Choroid plexus epithelial cell (primary cell): ENCODE measurements around the gene GNPTAB.
A peak's percentile ranks its signal among the peaks of the same experiment; 100 is the strongest.

Experiments used
- DNase-seq: peaks from one replicate; pipeline ENCODE4 v3.0.0-alpha.2; 2010; ENCODE audit warnings: low read depth
- H3K4me3 ChIP-seq: 2 replicates; pipeline ENCODE4 v1.5.1; 2011; ENCODE audit warnings: low read depth, mild to moderate bottlenecking, control low read depth, low read length, moderate library complexity
- TF ChIP-seq, protein P1 (sequence below): conservative IDR thresholded peaks from 2 replicates; pipeline ENCODE4 v1.5.1; 2011; ENCODE audit warnings: low read depth, mild to moderate bottlenecking, control low read depth, inconsistent platforms, low read length, moderate library complexity

GNPTAB gene

DNA sequence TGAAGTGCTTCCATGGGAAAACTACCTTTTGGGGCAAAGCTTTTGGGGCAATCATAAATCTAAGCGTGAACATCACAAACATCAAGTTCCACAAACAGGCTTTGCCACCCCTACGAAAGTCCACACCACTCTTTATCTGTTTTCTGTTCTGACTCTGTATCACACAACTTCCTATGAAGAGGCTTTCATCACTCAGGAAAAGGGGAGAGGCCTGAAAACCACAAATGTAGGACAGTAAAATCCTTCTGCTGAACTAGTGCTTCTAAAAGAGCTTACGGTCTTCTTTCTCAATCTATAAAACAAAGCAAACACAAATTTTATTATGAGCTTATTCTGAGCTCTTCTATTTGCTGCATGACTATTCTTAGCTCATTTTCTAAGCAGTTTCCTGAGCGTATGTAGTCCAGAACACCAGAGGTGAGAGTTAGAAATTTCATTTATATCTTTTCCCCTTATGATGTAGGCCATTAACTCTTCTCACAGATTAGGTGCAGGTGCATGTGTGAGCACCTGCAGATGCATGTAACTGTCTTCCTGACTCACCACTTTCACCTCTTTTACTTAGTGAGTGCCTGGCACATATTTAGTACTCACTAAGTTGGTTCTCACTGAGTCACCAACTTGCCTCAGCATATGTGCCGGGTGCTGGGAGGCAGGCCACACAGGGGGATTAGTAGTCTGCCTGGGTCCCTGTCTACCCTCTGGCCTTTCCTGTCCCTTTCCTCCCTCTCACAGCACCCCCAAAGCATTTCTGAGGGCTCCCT lies 58.6 kb downstream of the GNPTAB start:
- DNase-seq: peak; percentile 24
- no peak overlapping the region for H3K4me3 ChIP-seq
- TF ChIP-seq, protein P1, sequence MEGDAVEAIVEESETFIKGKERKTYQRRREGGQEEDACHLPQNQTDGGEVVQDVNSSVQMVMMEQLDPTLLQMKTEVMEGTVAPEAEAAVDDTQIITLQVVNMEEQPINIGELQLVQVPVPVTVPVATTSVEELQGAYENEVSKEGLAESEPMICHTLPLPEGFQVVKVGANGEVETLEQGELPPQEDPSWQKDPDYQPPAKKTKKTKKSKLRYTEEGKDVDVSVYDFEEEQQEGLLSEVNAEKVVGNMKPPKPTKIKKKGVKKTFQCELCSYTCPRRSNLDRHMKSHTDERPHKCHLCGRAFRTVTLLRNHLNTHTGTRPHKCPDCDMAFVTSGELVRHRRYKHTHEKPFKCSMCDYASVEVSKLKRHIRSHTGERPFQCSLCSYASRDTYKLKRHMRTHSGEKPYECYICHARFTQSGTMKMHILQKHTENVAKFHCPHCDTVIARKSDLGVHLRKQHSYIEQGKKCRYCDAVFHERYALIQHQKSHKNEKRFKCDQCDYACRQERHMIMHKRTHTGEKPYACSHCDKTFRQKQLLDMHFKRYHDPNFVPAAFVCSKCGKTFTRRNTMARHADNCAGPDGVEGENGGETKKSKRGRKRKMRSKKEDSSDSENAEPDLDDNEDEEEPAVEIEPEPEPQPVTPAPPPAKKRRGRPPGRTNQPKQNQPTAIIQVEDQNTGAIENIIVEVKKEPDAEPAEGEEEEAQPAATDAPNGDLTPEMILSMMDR: no peak

DNA sequence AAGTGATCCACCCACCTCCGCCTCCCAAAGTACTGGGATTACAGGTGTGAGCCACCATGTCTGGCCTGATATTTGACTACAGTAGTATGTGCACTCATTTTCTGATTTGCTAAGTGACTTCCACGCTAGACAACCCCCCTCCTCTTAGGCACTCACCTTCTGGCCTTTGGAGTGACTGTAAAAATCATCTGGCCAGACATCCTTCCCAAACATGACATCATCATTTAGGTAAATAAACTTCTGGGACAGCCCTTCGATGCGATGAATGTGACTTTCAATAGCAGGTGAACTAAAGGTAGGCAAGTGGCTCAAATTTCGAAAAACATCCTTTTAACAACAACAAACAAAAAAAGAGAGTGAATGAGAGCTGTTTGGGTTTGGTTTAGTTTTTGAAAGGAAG lies 60.9 kb downstream of the GNPTAB start:
- no peak overlapping the region for H3K4me3 ChIP-seq
- no peak for DNase-seq
- TF ChIP-seq, protein P1: no peak

DNA sequence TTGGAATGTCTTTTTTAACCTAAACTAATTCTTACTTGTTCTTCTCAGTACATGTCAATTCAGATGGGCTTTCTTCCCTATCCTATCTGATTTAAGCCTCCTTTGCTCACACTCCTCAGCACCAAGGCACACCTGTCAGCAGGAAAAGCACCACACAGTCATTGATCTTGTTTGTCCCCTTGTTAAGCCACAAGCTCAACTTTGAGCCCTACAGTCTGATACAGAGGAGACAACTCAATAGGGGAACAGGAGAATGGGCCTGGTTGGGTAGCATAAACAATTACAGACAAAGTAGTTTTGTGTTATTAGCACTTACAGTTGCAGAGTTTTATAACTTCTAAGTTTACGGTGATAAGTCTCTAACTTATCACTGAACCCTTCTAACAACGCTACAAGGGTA lies 62.0 kb downstream of the GNPTAB start:
- TF ChIP-seq, protein P1: no peak
- H3K4me3 ChIP-seq: no peak overlapping the region
- DNase-seq: no peak

DNA sequence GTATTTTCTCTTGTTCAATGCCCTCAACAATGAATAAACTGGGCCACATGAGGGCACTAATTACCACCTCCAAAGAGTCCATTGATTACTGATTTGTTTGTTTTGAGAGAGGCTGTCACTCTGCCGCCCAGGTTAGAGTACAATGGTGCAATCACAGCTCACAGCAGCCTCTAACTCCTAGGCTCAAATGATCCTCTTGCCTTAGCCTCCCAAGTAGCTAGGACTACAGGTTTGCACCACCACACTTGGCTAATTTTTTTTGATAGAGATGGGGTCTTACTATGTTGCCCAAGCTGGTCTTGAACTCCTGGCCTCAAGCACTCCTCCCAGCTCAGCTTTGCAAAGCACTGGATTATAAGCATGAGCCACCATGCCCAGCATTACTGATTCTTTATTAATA lies 63.2 kb downstream of the GNPTAB start:
- TF ChIP-seq, protein P1: no peak
- H3K4me3 ChIP-seq: no peak overlapping the region
- DNase-seq: no peak

DNA sequence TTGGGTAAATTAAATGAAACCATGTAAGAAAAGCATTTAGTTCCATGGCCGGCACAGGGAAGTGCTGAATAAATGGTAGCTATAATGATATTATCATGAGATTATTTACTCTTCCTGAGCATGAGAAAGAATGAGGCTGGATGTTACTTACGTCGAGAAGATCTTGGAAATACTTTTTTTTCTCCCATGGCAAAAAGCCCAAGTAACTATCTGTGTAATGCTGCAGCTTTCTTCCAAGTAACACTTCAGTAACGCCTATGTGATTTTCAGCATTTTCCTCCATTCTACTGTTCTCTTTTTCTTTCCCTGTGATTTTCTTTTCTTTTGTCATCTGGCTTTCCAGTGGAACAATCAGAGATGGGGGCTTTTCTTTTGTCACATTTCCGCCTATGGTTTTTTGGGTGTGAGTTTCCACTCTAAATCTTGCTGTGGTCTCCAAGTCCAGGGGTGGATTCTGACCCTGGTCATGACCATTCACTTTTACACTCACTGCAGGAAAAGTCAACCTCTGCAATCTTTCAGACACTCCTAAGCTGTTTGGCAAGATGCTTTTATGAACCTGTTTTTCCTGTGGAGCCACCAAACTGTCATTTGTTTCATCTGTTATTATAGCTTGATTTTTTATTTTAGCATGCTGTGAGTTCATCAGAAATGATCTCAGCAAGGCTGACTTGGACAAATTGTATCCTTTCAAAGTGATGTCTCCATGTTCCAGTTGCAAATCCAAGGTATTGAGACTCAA lies 66.5 kb downstream of the GNPTAB start:
- H3K4me3 ChIP-seq: no peak overlapping the region
- TF ChIP-seq, protein P1: no peak
- DNase-seq: peak; percentile 47

DNA sequence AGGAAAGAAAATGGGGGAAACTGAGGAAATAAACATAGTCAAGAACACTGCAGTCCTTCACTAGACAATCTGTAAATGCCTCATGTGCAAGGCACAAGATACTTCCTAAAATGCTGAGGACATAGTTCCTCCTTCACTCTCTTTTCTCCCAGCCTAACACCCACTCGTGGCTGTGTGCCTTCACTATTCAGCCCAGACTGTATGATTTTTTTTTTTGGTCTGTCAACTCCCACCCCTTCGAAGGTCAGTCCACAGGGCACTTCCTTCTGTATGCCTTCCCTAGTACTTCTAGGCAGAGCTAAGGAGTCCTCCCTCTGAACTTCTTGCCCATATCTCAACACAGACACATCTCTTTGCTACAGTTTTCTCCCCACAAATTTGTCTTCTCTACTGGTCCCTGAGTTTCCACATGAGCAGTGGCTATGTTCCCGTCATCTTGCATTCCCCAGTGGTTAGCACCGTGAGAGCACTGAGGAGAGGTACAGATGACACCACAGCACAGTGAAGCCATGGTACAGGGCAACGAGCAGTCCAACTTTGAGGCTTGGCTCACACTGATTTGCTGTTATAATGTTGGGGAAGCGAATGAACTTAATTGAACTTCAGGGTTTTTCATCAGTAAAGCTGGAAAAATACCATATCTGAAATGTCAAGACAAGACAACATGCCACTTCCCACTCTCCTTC lies 67.4 kb downstream of the GNPTAB start:
- TF ChIP-seq, protein P1: no peak
- no peak overlapping the region for H3K4me3 ChIP-seq
- no peak for DNase-seq
